Inflammatory macrophage treated with lipopolysaccharide for 1 hour (primary cell): ENCODE results near the gene CPA4.

Experiments used
- DNase-seq, 2 donors: peaks; one replicate each; pipeline ENCODE4 v3.0.0-alpha.2; 2020 to 2022

CPA4 gene

GRCh38 chr7:130366564-130366963 lies 73.6 kb downstream of the CPA4 start:
- DNase-seq, result no peak

- no peak for DNase-seq
These were observed 74.3 kb downstream of the CPA4 start for GRCh38 chr7:130367088-130367755.

- no peak for DNase-seq
These were observed 75.1 kb downstream of the CPA4 start for GRCh38 chr7:130367836-130368746.

- DNase-seq, result peak; percentile 29
These were observed 76.2 kb downstream of the CPA4 start for GRCh38 chr7:130369110-130369711.

GRCh38 chr7:130369831-130370550 lies 77.0 kb downstream of the CPA4 start:
- no peak for DNase-seq

- DNase-seq, result no peak
These were observed 78.1 kb downstream of the CPA4 start for GRCh38 chr7:130371046-130371445.

- no peak for DNase-seq
These were observed 79.6 kb downstream of the CPA4 start for GRCh38 chr7:130372402-130373165.
